Activated T-cell treated with anti-CD3 and anti-CD28 coated beads, Interleukin-2, amount 50 U/mL, for 24 hours (primary cell): ENCODE results near the gene RPRD1B.

Source experiments
- DNase-seq: peaks from one replicate; pipeline ENCODE4 v3.0.0-alpha.2; 2020
- H3K27ac Mint-ChIP-seq: 2 replicates; pipeline ENCODE4 v1.8.0; 2020; ENCODE audit warnings: mild to moderate bottlenecking, mixed read lengths
- H3K27me3 Mint-ChIP-seq: 2 replicates; pipeline ENCODE4 v1.8.0; 2020; ENCODE audit warnings: mixed read lengths
- H3K36me3 Mint-ChIP-seq: 2 replicates; pipeline ENCODE4 v1.8.0; 2020; ENCODE audit warnings: low read depth, mixed read lengths
- H3K4me1 Mint-ChIP-seq: 2 replicates; pipeline ENCODE4 v1.8.0; 2020; ENCODE audit warnings: low read depth, mixed read lengths
- H3K4me3 Mint-ChIP-seq: 2 replicates; pipeline ENCODE4 v1.8.0; 2020; ENCODE audit warnings: mild to moderate bottlenecking, moderate library complexity, mixed read lengths
- H3K9me3 Mint-ChIP-seq: 2 replicates; pipeline ENCODE4 v1.8.0; 2020; ENCODE audit warnings: mixed read lengths

The RPRD1B gene

GRCh38 chr20:38043512-38044300 is 10.2 kb downstream of the RPRD1B start:
- no peaks in the 10 kb centered on the region for H3K27me3 Mint-ChIP-seq
- no peak for DNase-seq
- no peaks in the 10 kb centered on the region for H3K9me3 Mint-ChIP-seq
- peaks cover 63% of the 10 kb centered on the region for H3K4me1 Mint-ChIP-seq
- no peak overlapping the region for H3K4me3 Mint-ChIP-seq
- peak overlapping the region; percentile 74 for H3K27ac Mint-ChIP-seq
- H3K36me3 Mint-ChIP-seq = peaks cover 96% of the 10 kb centered on the region

DNA sequence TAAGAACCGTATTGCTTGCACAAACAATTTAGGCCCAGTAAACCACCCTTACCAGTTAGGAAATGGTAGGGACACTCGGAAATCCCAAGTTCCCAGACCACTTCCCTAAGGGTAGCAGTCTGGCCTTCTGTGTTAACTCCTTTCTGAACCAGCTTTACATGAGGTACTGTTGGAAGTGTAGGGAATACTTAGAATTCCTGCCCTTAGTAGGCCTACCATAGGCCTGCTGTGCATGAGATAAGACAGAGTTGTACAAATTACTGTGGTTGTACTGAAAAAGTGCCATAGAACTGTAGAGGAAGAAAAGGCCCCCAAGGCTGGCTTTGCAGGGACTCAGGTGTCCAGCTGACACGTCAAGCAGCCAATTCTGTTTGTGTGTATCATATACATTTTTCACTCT is 11.1 kb downstream of the RPRD1B start:
- H3K9me3 Mint-ChIP-seq = no peaks in the 10 kb centered on the region
- H3K27ac Mint-ChIP-seq = peak overlapping the region; percentile 14
- H3K4me1 Mint-ChIP-seq = peaks cover 64% of the 10 kb centered on the region
- no peak overlapping the region for H3K4me3 Mint-ChIP-seq
- no peaks in the 10 kb centered on the region for H3K27me3 Mint-ChIP-seq
- no peak for DNase-seq
- peaks cover 95% of the 10 kb centered on the region for H3K36me3 Mint-ChIP-seq

GRCh38 chr20:38046572-38046971 is 13.0 kb downstream of the RPRD1B start:
- DNase-seq = no peak
- Mint-ChIP-seq H3K4me1 (peaks cover 72% of the 10 kb centered on the region), H3K27me3 (no peaks in the 10 kb centered on the region), H3K4me3 (no peak overlapping the region), H3K27ac (peak overlapping the region; percentile 55), H3K9me3 (no peaks in the 10 kb centered on the region), H3K36me3 (peaks cover 96% of the 10 kb centered on the region)

DNA sequence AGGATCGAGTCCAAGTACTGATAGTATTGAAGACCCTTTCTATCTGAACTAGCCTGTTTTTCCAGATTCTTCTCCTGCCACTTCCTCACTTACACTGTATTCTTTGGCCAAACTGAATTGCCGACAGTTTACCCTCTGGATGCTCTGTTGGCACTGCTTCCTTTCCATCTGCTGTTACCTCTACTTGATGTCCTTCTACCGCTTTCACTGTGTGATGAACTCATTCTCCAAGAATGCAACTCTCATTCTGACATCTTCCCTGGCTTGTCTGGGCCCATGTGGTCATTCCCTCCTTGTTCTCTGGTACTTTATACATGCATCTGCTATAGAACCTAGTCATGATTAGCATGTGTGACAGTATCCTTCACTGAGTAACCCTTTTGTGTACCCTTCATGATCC is 16.3 kb downstream of the RPRD1B start:
- H3K4me3 Mint-ChIP-seq = no peak overlapping the region
- DNase-seq = no peak
- no peaks in the 10 kb centered on the region for H3K27me3 Mint-ChIP-seq
- H3K4me1 Mint-ChIP-seq = peaks cover 69% of the 10 kb centered on the region
- H3K27ac Mint-ChIP-seq = peak overlapping the region; percentile 89
- peaks cover 89% of the 10 kb centered on the region for H3K36me3 Mint-ChIP-seq
- no peaks in the 10 kb centered on the region for H3K9me3 Mint-ChIP-seq

DNA sequence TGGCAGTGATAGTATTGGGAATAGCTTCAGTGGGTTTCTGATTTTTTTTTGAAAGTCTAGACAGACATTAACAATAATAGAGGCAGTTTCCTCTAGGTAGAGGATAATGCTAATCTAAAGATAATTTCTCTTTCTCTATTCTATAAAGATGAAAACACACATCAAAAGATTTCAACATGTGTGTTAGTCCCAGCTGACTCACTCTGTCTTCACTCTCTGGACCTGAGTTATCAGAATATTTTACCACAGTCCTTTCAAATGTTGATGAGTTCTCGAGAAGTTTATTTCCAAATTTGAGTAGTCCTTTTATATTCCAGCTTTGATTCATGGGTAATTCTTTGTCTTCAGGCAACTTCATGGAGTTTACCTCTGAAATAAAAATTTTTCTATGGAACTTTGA is 17.1 kb downstream of the RPRD1B start:
- H3K9me3 Mint-ChIP-seq = no peaks in the 10 kb centered on the region
- peak overlapping the region; percentile 89 for H3K27ac Mint-ChIP-seq
- peaks cover 87% of the 10 kb centered on the region for H3K36me3 Mint-ChIP-seq
- no peak overlapping the region for H3K4me3 Mint-ChIP-seq
- peaks cover 66% of the 10 kb centered on the region for H3K4me1 Mint-ChIP-seq
- H3K27me3 Mint-ChIP-seq = no peaks in the 10 kb centered on the region
- no peak for DNase-seq

GRCh38 chr20:38052870-38053269 is 19.3 kb downstream of the RPRD1B start:
- peaks cover 66% of the 10 kb centered on the region for H3K4me1 Mint-ChIP-seq
- H3K27ac Mint-ChIP-seq = peak overlapping the region; percentile 72
- H3K27me3 Mint-ChIP-seq = no peaks in the 10 kb centered on the region
- no peak overlapping the region for H3K4me3 Mint-ChIP-seq
- no peaks in the 10 kb centered on the region for H3K9me3 Mint-ChIP-seq
- DNase-seq = no peak
- H3K36me3 Mint-ChIP-seq = peaks cover 84% of the 10 kb centered on the region

- Mint-ChIP-seq H3K36me3 (peaks cover 76% of the 10 kb centered on the region), H3K27ac (peak overlapping the region; percentile 23), H3K4me3 (no peak overlapping the region), H3K9me3 (no peaks in the 10 kb centered on the region), H3K27me3 (no peaks in the 10 kb centered on the region), H3K4me1 (peaks cover 57% of the 10 kb centered on the region)
- DNase-seq = no peak
Observed at GRCh38 chr20:38054647-38055046, 21.1 kb downstream of the RPRD1B start.

GRCh38 chr20:38055294-38055693 is 21.7 kb downstream of the RPRD1B start:
- peaks cover 70% of the 10 kb centered on the region for H3K36me3 Mint-ChIP-seq
- no peaks in the 10 kb centered on the region for H3K27me3 Mint-ChIP-seq
- peaks cover 50% of the 10 kb centered on the region for H3K4me1 Mint-ChIP-seq
- no peaks in the 10 kb centered on the region for H3K9me3 Mint-ChIP-seq
- no peak overlapping the region for H3K4me3 Mint-ChIP-seq
- H3K27ac Mint-ChIP-seq = no peak overlapping the region
- DNase-seq = no peak

DNA sequence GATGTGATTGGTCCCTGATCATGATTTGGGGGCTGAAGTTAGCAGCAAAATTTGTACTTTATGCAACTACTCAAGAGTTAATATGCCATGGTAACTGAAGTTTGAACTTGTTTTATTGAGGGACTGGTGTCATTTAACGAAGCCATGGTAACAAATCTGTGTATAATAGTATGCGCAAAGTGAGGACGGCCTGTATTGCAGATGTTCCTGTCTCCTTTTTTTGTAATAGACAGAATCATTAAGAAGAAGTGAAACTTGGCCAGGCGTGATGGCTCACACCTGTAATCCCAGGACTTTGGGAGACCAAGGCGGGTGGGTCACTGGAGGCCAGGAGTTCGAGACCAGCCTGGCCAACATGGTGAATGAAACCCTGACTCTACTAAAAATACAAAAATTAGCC is 22.3 kb downstream of the RPRD1B start:
- Mint-ChIP-seq H3K36me3 (peaks cover 64% of the 10 kb centered on the region), H3K9me3 (no peaks in the 10 kb centered on the region), H3K27me3 (no peaks in the 10 kb centered on the region), H3K27ac (no peak overlapping the region), H3K4me3 (no peak overlapping the region), H3K4me1 (peaks cover 48% of the 10 kb centered on the region)
- DNase-seq = no peak

- Mint-ChIP-seq H3K27ac (peak overlapping the region; percentile 82), H3K36me3 (peaks cover 49% of the 10 kb centered on the region), H3K9me3 (no peaks in the 10 kb centered on the region), H3K4me1 (peaks cover 37% of the 10 kb centered on the region), H3K27me3 (no peaks in the 10 kb centered on the region), H3K4me3 (peak overlapping the region; percentile 37)
- peak; percentile 80 for DNase-seq
Observed at GRCh38 chr20:38057351-38057972, 23.9 kb downstream of the RPRD1B start.

DNA sequence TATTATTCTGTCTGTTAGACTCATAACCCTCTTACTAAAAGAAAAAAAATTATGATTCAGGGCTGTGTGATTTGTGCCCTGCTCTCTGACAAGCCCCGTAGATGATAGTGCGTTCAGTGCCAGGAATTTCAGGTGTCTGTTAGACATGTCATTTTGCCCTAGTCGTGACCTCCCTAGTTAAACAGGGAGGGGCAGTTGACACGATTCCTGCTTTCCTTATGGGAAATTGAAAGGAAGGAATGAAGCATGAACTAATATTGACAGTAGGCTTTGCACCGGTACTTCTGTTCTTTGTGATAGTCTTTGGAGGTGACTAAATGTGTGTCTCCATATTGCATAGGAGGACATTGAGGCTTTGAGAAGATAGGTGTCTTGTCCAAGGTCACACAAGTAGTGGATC is 26.3 kb downstream of the RPRD1B start:
- peaks cover 25% of the 10 kb centered on the region for H3K4me1 Mint-ChIP-seq
- H3K36me3 Mint-ChIP-seq = peaks cover 33% of the 10 kb centered on the region
- H3K4me3 Mint-ChIP-seq = no peak overlapping the region
- H3K9me3 Mint-ChIP-seq = no peaks in the 10 kb centered on the region
- no peaks in the 10 kb centered on the region for H3K27me3 Mint-ChIP-seq
- no peak overlapping the region for H3K27ac Mint-ChIP-seq
- DNase-seq = no peak

- DNase-seq = no peak
- peak overlapping the region; percentile 19 for H3K27ac Mint-ChIP-seq
- no peaks in the 10 kb centered on the region for H3K27me3 Mint-ChIP-seq
- H3K36me3 Mint-ChIP-seq = peaks cover 29% of the 10 kb centered on the region
- H3K4me1 Mint-ChIP-seq = peaks cover 20% of the 10 kb centered on the region
- H3K4me3 Mint-ChIP-seq = no peak overlapping the region
- H3K9me3 Mint-ChIP-seq = no peaks in the 10 kb centered on the region
Observed at GRCh38 chr20:38060536-38060935, 27.0 kb downstream of the RPRD1B start.

- Mint-ChIP-seq H3K4me1 (peaks cover 17% of the 10 kb centered on the region), H3K36me3 (peaks cover 24% of the 10 kb centered on the region), H3K27ac (no peak overlapping the region)
Observed at GRCh38 chr20:38061109-38061508, 27.6 kb downstream of the RPRD1B start.

GRCh38 chr20:38062890-38063289 is 29.3 kb downstream of the RPRD1B start:
- Mint-ChIP-seq H3K4me3 (no peak overlapping the region), H3K4me1 (peaks cover 3% of the 10 kb centered on the region), H3K36me3 (peaks cover 9% of the 10 kb centered on the region), H3K9me3 (no peaks in the 10 kb centered on the region), H3K27ac (no peak overlapping the region), H3K27me3 (no peaks in the 10 kb centered on the region)
- no peak for DNase-seq

More at GRCh38 chr20:38061109-38061508, 27.6 kb downstream of the RPRD1B start:
- DNase-seq = no peak
- Mint-ChIP-seq H3K9me3 (no peaks in the 10 kb centered on the region), H3K4me3 (no peak overlapping the region), H3K27me3 (no peaks in the 10 kb centered on the region)

GRCh38 chr20:38063911-38064530 is 30.5 kb downstream of the RPRD1B start:
- Mint-ChIP-seq H3K36me3 (no peaks in the 10 kb centered on the region), H3K4me3 (no peak overlapping the region), H3K27me3 (no peaks in the 10 kb centered on the region), H3K4me1 (peaks cover 3% of the 10 kb centered on the region), H3K27ac (no peak overlapping the region), H3K9me3 (no peaks in the 10 kb centered on the region)
- DNase-seq = no peak
